Astrocyte (in vitro differentiated cells and primary cell): ENCODE measurements around the gene PYGB. TPM values are rescaled to one million over a fixed set of nuclear protein-coding genes. Genes with fewer than 3 reads are reported as not detected.

Experiments
- DNase-seq: peaks from one replicate; pipeline ENCODE4 v3.0.0-alpha.2; 2010; ENCODE audit warnings: low read depth
- FAIRE-seq: peaks from 2 replicates; lab custom pipeline; 2011; peaks lifted over from hg19 to GRCh38; lab: Jason Lieb, UNC
- H2AFZ ChIP-seq: 2 replicates; pipeline ENCODE4 v1.6.0; 2012; ENCODE audit warnings: low read depth, low read length, inconsistent platforms
- H3K27ac ChIP-seq: 2 replicates; pipeline ENCODE4 v1.5.1; 2011; ENCODE audit warnings: low read depth, low read length, inconsistent platforms
- H3K27me3 ChIP-seq: 2 replicates; pipeline ENCODE4 v1.6.0; 2011; ENCODE audit warnings: low read length, inconsistent platforms; ENCODE audit not compliant: insufficient read depth
- H3K36me3 ChIP-seq: 2 replicates; pipeline ENCODE4 v1.5.1; 2011; ENCODE audit warnings: low read length, inconsistent platforms; ENCODE audit not compliant: insufficient read depth
- H3K4me1 ChIP-seq: 2 replicates; pipeline ENCODE4 v1.5.1; 2011; ENCODE audit warnings: low read length, inconsistent platforms; ENCODE audit not compliant: insufficient read depth
- H3K4me2 ChIP-seq: 2 replicates; pipeline ENCODE4 v1.6.0; 2012; ENCODE audit warnings: low read length, inconsistent platforms
- H3K4me3 ChIP-seq: 2 replicates; pipeline ENCODE4 v1.5.1; 2011; ENCODE audit warnings: low read depth, mild to moderate bottlenecking, low read length, inconsistent platforms; ENCODE audit not compliant: insufficient read depth
- H3K79me2 ChIP-seq: 2 replicates; pipeline ENCODE4 v1.6.0; 2012; ENCODE audit warnings: mild to moderate bottlenecking, low read length, inconsistent platforms; ENCODE audit not compliant: insufficient read depth
- H3K9ac ChIP-seq: 2 replicates; pipeline ENCODE4 v1.6.0; 2012; ENCODE audit warnings: mild to moderate bottlenecking, low read length, inconsistent platforms
- H3K9me3 ChIP-seq: 2 replicates; pipeline ENCODE4 v1.5.1; 2012; ENCODE audit warnings: low read depth, mild to moderate bottlenecking, low read length, inconsistent platforms; ENCODE audit not compliant: insufficient read depth
- H4K20me1 ChIP-seq: 2 replicates; pipeline ENCODE4 v1.6.0; 2012; ENCODE audit warnings: low read length, inconsistent platforms; ENCODE audit not compliant: insufficient read depth
- H3K27ac Mint-ChIP-seq: one replicate; pipeline ENCODE4 v1.8.0; 2021; ENCODE audit warnings: mild to moderate bottlenecking, mixed read lengths; ENCODE audit not compliant: unreplicated experiment
- H3K27me3 Mint-ChIP-seq: one replicate; pipeline ENCODE4 v1.8.0; 2021; ENCODE audit warnings: low read depth, mixed read lengths; ENCODE audit not compliant: unreplicated experiment
- H3K36me3 Mint-ChIP-seq: one replicate; pipeline ENCODE4 v1.8.0; 2021; ENCODE audit warnings: low read depth, mixed read lengths; ENCODE audit not compliant: unreplicated experiment
- H3K4me1 Mint-ChIP-seq: one replicate; pipeline ENCODE4 v1.8.0; 2021; ENCODE audit warnings: low read depth, mixed read lengths; ENCODE audit not compliant: unreplicated experiment
- H3K4me3 Mint-ChIP-seq: one replicate; pipeline ENCODE4 v1.8.0; 2021; ENCODE audit warnings: mild to moderate bottlenecking, moderate library complexity, mixed read lengths; ENCODE audit not compliant: unreplicated experiment
- H3K9me3 Mint-ChIP-seq: one replicate; pipeline ENCODE4 v1.8.0; 2021; ENCODE audit warnings: mild to moderate bottlenecking, mixed read lengths; ENCODE audit not compliant: unreplicated experiment
- EZH2 ChIP-seq: IDR thresholded peaks from 2 replicates; pipeline ENCODE4 v1.6.1; 2012; ENCODE audit warnings: mild to moderate bottlenecking, low read length, inconsistent platforms; ENCODE audit not compliant: insufficient read depth
- total RNA-seq: library from RNA; stranded (reverse); gene quantifications from 2 replicates; pipeline ENCODE4 v1.2.1, GENCODE V29; 2021
- TF ChIP-seq, protein P1 (sequence below): IDR thresholded peaks from 2 replicates; pipeline ENCODE4 v1.5.1; 2011; ENCODE audit warnings: low read depth, mild to moderate bottlenecking, inconsistent platforms, low read length, moderate library complexity; ENCODE audit not compliant: insufficient read depth

PYGB gene
- total RNA-seq, 1 donor from 2014 or later: 206 TPM

DNA sequence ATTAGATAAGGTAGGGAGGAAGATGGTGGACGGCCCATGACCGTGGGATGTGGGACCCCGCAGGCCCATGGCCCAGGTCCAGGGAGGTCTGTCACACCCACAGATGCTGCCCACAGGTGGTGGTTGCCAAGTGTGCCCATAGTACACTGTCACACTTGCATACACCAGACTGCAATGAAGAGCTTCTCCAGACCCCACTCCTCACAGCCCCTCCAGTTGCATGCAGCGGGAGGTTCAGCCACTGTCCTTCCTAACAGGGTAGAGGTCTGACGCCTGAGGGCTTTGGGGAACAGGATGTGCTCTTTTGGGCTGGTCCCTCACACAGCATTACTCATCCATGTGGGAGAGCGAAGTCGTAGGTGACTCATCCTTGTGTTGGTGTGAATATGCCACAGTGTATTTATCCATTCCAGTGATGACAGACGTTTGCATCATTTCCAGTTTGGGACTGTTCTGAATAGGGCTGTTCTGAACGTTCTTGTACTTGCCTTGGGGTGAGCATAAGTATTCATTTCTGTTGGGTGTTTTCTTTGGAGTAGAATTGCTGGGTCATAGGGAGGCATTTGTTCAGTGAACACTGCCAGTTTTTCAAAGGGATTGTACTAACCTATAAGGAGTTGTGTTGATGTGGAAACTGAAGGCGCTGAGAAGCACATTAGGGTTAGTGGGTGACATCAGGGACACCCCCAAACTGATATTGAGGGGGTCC, 10.1 kb upstream of the PYGB start:
- Histone ChIP-seq H2AFZ (peak overlapping the region; percentile 20), H4K20me1 (no peaks in the 10 kb centered on the region), H3K27ac (peak overlapping the region; percentile 97), H3K9ac (peak overlapping the region; percentile 79), H3K9me3 (no peaks in the 10 kb centered on the region), H3K36me3 (no peaks in the 10 kb centered on the region), H3K4me2 (peak overlapping the region; percentile 73), H3K4me3 (no peak overlapping the region), H3K27me3 (no peaks in the 10 kb centered on the region), H3K79me2 (no peaks in the 10 kb centered on the region), H3K4me1 (peaks cover 40% of the 10 kb centered on the region)
- no peaks in the 10 kb centered on the region for H3K27me3 Mint-ChIP-seq
- no peaks in the 10 kb centered on the region for H3K36me3 Mint-ChIP-seq
- TF ChIP-seq EZH2: no peak
- TF ChIP-seq, protein P1, sequence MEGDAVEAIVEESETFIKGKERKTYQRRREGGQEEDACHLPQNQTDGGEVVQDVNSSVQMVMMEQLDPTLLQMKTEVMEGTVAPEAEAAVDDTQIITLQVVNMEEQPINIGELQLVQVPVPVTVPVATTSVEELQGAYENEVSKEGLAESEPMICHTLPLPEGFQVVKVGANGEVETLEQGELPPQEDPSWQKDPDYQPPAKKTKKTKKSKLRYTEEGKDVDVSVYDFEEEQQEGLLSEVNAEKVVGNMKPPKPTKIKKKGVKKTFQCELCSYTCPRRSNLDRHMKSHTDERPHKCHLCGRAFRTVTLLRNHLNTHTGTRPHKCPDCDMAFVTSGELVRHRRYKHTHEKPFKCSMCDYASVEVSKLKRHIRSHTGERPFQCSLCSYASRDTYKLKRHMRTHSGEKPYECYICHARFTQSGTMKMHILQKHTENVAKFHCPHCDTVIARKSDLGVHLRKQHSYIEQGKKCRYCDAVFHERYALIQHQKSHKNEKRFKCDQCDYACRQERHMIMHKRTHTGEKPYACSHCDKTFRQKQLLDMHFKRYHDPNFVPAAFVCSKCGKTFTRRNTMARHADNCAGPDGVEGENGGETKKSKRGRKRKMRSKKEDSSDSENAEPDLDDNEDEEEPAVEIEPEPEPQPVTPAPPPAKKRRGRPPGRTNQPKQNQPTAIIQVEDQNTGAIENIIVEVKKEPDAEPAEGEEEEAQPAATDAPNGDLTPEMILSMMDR: no peak
- H3K4me3 Mint-ChIP-seq: peak overlapping the region; percentile 51
- FAIRE-seq (peak; percentile 93), DNase-seq (peak; percentile 99)
- peak overlapping the region; percentile 99 for H3K27ac Mint-ChIP-seq
- no peaks in the 10 kb centered on the region for H3K9me3 Mint-ChIP-seq
- H3K4me1 Mint-ChIP-seq: peaks cover 51% of the 10 kb centered on the region

DNA sequence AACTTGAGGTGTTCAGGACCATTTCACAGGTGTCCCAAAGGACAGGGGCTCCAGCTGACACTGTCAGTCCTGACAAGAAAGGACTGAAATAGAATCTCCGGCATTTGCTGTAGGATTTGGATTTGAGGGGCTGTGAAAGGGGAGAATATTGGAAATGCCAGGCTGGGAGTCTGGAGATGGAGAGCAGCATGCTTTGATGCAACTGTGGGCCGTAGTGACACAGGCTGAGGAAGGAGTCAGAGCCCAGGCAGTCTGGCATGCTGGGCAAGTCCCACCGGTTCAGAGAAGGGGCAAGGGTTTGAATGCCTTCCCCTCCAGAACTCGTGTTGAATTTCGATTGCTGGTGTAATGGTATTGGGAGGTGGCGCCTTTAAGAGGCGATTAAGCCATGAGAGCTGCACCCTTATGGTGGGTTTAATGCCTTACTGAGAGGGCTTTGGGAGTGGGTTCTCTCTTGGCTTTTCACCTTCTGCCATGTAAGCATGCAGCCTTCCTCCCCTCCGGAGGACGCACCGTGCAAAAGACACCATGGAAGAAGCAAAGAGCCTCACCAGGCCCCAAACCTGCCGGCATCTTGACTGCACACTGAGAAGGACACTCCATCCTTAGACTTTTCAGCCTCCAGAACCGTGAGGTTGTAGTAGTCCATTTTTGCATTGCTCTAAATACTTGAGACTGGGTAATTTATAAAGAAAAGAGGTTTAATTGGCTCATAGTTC, 9.4 kb upstream of the PYGB start:
- peak overlapping the region; percentile 97 for H3K27ac ChIP-seq
- no peaks in the 10 kb centered on the region for H3K9me3 ChIP-seq
- H3K9me3 Mint-ChIP-seq: no peaks in the 10 kb centered on the region
- no peaks in the 10 kb centered on the region for H4K20me1 ChIP-seq
- H2AFZ ChIP-seq: peak overlapping the region; percentile 38
- H3K36me3 ChIP-seq: no peaks in the 10 kb centered on the region
- H3K27me3 ChIP-seq: no peaks in the 10 kb centered on the region
- DNase-seq: peak; percentile 57
- peak overlapping the region; percentile 99 for H3K27ac Mint-ChIP-seq
- H3K4me1 Mint-ChIP-seq: peaks cover 51% of the 10 kb centered on the region
- peaks cover under 1% of the 10 kb centered on the region for H3K36me3 Mint-ChIP-seq
- H3K4me3 Mint-ChIP-seq: peak overlapping the region; percentile 7
- H3K4me1 ChIP-seq: peaks cover 32% of the 10 kb centered on the region
- no peaks in the 10 kb centered on the region for H3K79me2 ChIP-seq
- no peak overlapping the region for H3K4me3 ChIP-seq
- peak overlapping the region; percentile 73 for H3K4me2 ChIP-seq
- no peak for FAIRE-seq
- TF ChIP-seq EZH2: no peak
- TF ChIP-seq, protein P1: no peak
- H3K9ac ChIP-seq: peak overlapping the region; percentile 79
- H3K27me3 Mint-ChIP-seq: no peaks in the 10 kb centered on the region
